HepG2 (cell line): ENCODE measurements around the gene SAP30. TPM values are rescaled to one million over a fixed set of nuclear protein-coding genes. Genes with fewer than 3 reads are reported as not detected.

Experiments used
- ARNT2 ChIP-seq: sonication (generic); formaldehyde crosslinking; IDR thresholded peaks from 2 replicates; pipeline ENCODE4 v1.8.0; 2022; ENCODE audit warnings: mild to moderate bottlenecking, low read depth, missing genetic modification reagents, moderate library complexity
- CERS6 ChIP-seq: sonication (generic); formaldehyde crosslinking; IDR thresholded peaks from 2 replicates; pipeline ENCODE4 v1.5.0; 2020; ENCODE audit warnings: missing genetic modification reagents
- NAIF1 ChIP-seq: sonication (generic); formaldehyde crosslinking; IDR thresholded peaks from 2 replicates; pipeline ENCODE4 v1.5.0; 2020; ENCODE audit warnings: mild to moderate bottlenecking, missing genetic modification reagents, borderline replicate concordance
- PPARG ChIP-seq: conservative IDR thresholded peaks from 2 replicates; pipeline ENCODE4 v1.6.1; 2016; ENCODE audit warnings: missing biosample characterization, missing genetic modification reagents
- TBL1XR1 ChIP-seq: fragments of 150-350 bp; IDR thresholded peaks from 2 replicates; pipeline ENCODE4 v1.6.1; 2014; ENCODE audit warnings: borderline replicate concordance, low read length; ENCODE audit not compliant: partially characterized antibody
- ZBTB26 ChIP-seq: IDR thresholded peaks from 2 replicates; pipeline ENCODE4 v1.6.1; 2016; ENCODE audit warnings: missing compliant biosample characterization, missing genetic modification reagents, borderline replicate concordance
- ZKSCAN5 ChIP-seq: sonication (generic); formaldehyde crosslinking; IDR thresholded peaks from 2 replicates; pipeline ENCODE4 v1.5.1; 2020; ENCODE audit warnings: mild to moderate bottlenecking, missing genetic modification reagents
- ZNF362 ChIP-seq: sonication (generic); formaldehyde crosslinking; IDR thresholded peaks from 2 replicates; pipeline ENCODE4 v1.4.0; 2020; ENCODE audit warnings: missing genetic modification reagents, mild to moderate bottlenecking, borderline replicate concordance
- ZNF383 ChIP-seq: sonication (generic); formaldehyde crosslinking; IDR thresholded peaks from 2 replicates; pipeline ENCODE4 v1.4.0; 2020; ENCODE audit warnings: missing genetic modification reagents, mild to moderate bottlenecking, borderline replicate concordance
- ZNF607 ChIP-seq: sonication (generic); formaldehyde crosslinking; IDR thresholded peaks from 2 replicates; pipeline ENCODE4 v1.5.1; 2020; ENCODE audit warnings: missing genetic modification reagents, mild to moderate bottlenecking, borderline replicate concordance
- ZNF616 ChIP-seq: sonication (generic); formaldehyde crosslinking; IDR thresholded peaks from 2 replicates; pipeline ENCODE4 v1.5.0; 2020; ENCODE audit warnings: low read depth, mild to moderate bottlenecking, missing genetic modification reagents
- ZNF691 ChIP-seq: sonication (generic); formaldehyde crosslinking; IDR thresholded peaks from 2 replicates; pipeline ENCODE4 v1.4.0; 2020; ENCODE audit warnings: missing genetic modification reagents, low read depth, mild to moderate bottlenecking, borderline replicate concordance
- ZNF777 ChIP-seq: sonication (generic); formaldehyde crosslinking; IDR thresholded peaks from 2 replicates; pipeline ENCODE4 v1.4.0; 2020; ENCODE audit warnings: missing genetic modification reagents
- polyA plus RNA-seq, 8 experiments: library from polyadenylated mRNA; depleted of rRNA in 3 of 8; stranded (reverse) in 7 of 8; unstranded in 1 of 8; fragments of >200 nt; fragmentation: Illumina TruSeq in 4 of 8; extraction: Trizol in 4 of 8; gene quantifications; 2 replicates each; pipeline versions ENCODE4 v1.2.1 to v1.2.3, GENCODE V29; 2011 to 2016; ENCODE audit warnings: low read depth in 4 of 8, missing spikeins in 1 of 8, mixed read lengths in 1 of 8; ENCODE audit not compliant: insufficient read depth in 1 of 8
- total RNA-seq, 5 experiments: library from RNA; depleted of rRNA; stranded (reverse); fragments of >200 nt; fragmentation: Illumina TruSeq; extraction: Trizol; gene quantifications; 2 replicates each; pipeline ENCODE4 v1.2.3, GENCODE V29; 2016; ENCODE audit warnings: low read depth in 1 of 5
- TF ChIP-seq, protein P1 (sequence below), 2 experiments: fragments of 450-650 bp in 1 of 2; sonication (generic) in 1 of 2; formaldehyde crosslinking in 1 of 2; IDR thresholded peaks; 2 replicates each; pipeline versions ENCODE4 v1.6.1 to v1.8.0; 2016 to 2022; ENCODE audit warnings: antibody characterized with exemption in 1 of 2, mild to moderate bottlenecking in 1 of 2, missing genetic modification reagents in 1 of 2

Gene SAP30
- total and polyA plus RNA-seq, 2 of the 13 experiments (the other 11 are each of a cell fraction or from before 2014, with no cell fraction given), result 14.2 to 25.1 TPM

- TF ChIP-seq, protein P1, sequence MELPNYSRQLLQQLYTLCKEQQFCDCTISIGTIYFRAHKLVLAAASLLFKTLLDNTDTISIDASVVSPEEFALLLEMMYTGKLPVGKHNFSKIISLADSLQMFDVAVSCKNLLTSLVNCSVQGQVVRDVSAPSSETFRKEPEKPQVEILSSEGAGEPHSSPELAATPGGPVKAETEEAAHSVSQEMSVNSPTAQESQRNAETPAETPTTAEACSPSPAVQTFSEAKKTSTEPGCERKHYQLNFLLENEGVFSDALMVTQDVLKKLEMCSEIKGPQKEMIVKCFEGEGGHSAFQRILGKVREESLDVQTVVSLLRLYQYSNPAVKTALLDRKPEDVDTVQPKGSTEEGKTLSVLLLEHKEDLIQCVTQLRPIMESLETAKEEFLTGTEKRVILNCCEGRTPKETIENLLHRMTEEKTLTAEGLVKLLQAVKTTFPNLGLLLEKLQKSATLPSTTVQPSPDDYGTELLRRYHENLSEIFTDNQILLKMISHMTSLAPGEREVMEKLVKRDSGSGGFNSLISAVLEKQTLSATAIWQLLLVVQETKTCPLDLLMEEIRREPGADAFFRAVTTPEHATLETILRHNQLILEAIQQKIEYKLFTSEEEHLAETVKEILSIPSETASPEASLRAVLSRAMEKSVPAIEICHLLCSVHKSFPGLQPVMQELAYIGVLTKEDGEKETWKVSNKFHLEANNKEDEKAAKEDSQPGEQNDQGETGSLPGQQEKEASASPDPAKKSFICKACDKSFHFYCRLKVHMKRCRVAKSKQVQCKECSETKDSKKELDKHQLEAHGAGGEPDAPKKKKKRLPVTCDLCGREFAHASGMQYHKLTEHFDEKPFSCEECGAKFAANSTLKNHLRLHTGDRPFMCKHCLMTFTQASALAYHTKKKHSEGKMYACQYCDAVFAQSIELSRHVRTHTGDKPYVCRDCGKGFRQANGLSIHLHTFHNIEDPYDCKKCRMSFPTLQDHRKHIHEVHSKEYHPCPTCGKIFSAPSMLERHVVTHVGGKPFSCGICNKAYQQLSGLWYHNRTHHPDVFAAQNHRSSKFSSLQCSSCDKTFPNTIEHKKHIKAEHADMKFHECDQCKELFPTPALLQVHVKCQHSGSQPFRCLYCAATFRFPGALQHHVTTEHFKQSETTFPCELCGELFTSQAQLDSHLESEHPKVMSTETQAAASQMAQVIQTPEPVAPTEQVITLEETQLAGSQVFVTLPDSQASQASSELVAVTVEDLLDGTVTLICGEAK (IDR thresholded peaks at IDR 0.05), result no peak
- TF ChIP-seq, protein P1 (CRISPR knock-in tag; IDR thresholded peaks at IDR 0.05), result peak; percentile 80; the same call in 1 of the 2 replicates
- TF ChIP-seq ZNF616 (CRISPR knock-in tag) (peak; percentile 69; the same call in 1 of the 2 replicates), ZNF691 (0 out of 2 replicates have a peak, but pooled peaks have one; percentile 41), TBL1XR1 (peak; percentile 48), PPARG (CRISPR knock-in tag) (no peak), ZNF383 (no peak), NAIF1 (CRISPR knock-in tag) (no peak), ARNT2 (CRISPR knock-in tag) (peak; percentile 99), CERS6 (CRISPR knock-in tag) (no peak), ZNF362 (no peak), ZBTB26 (CRISPR knock-in tag) (no peak), ZNF777 (CRISPR knock-in tag) (peak; percentile 44; the same call in 1 of the 2 replicates), ZKSCAN5 (CRISPR knock-in tag) (no peak), ZNF607 (CRISPR knock-in tag) (no peak)
These were observed 36.5 kb upstream of the SAP30 start, which contains the start of gene HMGB2 (continued) for GRCh38 chr4:173334085-173334890.
